Measurements from ENCODE around the gene ATOH7. TPM values are rescaled to one million over a fixed set of nuclear protein-coding genes. Genes with fewer than 3 reads are reported as not detected.
A peak's percentile ranks its signal among the peaks of the same experiment; 100 is the strongest.

ATOH7 gene
- total and polyA plus RNA-seq, 2 of the 4 experiments (the other 2 are of a cell fraction): 0.05 TPM; not detected in 1

- Histone ChIP-seq H4K8ac (ENCODE audit: low read depth in 2 of 2, low read length in 2 of 2) (no peak overlapping the region), H2BK5ac (ENCODE audit: low read depth, low read length, poor library complexity, severe bottlenecking) (peak overlapping the region; percentile 41), H3K4ac (ENCODE audit: low read depth, low read length) (no peak overlapping the region), H2AK9ac (replicated peaks; ENCODE audit: low read depth, low read length, poor library complexity) (no peak overlapping the region), H3K4me1 (ENCODE audit: control insufficient read depth, insufficient read depth, low read length) (peaks cover 3% of the 10 kb centered on the region; the same call in 1 of the 2 replicates), H3K14ac (replicated peaks; ENCODE audit: low read depth, low read length) (no peak overlapping the region), H2BK15ac (ENCODE audit: low read depth, low read length) (no peak overlapping the region), H3K4me3 (ENCODE audit: insufficient read depth, low read depth, low read length) (no peak overlapping the region), H4K20me1 (ENCODE audit: insufficient read depth, low read length) (no peaks in the 10 kb centered on the region), H2BK20ac (ENCODE audit: low read depth, low read length) (no peak overlapping the region), H4K91ac (ENCODE audit: insufficient read depth, low read depth, low read length) (no peak overlapping the region), H3K79me1 (ENCODE audit: low read depth in 1 of 2, low read length in 2 of 2) (no peaks in the 10 kb centered on the region), H3K9ac (ENCODE audit: low read depth, low read length) (no peak overlapping the region), H3K9me1 (ENCODE audit: insufficient read depth, low read length) (no peaks in the 10 kb centered on the region), H3K4me2 (ENCODE audit: low read depth, low read length) (peak overlapping the region; percentile 62), H2AFZ (replicated peaks; ENCODE audit: low read length, poor library complexity) (peak overlapping the region; percentile 78), H3K9me3 (ENCODE audit: control insufficient read depth, insufficient read depth, low read length) (no peaks in the 10 kb centered on the region), H3K27me3 (ENCODE audit: control insufficient read depth, insufficient read depth, low read length) (no peaks in the 10 kb centered on the region), H3K56ac (ENCODE audit: extremely low read depth, insufficient read depth, low read length) (no peak overlapping the region), H3K18ac (ENCODE audit: low read depth, low read length) (peak overlapping the region; percentile 20; the same call in 1 of the 2 replicates), H2AK5ac (ENCODE audit: low read depth, low read length) (no peak overlapping the region), H3K36me3 (ENCODE audit: control insufficient read depth, insufficient read depth, low read length) (no peaks in the 10 kb centered on the region; the same call in 1 of the 2 replicates), H3K27ac (ENCODE audit: insufficient read depth, low read length) (no peak overlapping the region; the same call in 1 of the 2 replicates), H3K23ac (ENCODE audit: low read depth, low read length) (no peak overlapping the region), H2BK120ac (ENCODE audit: low read depth, low read length) (no peak overlapping the region), H4K5ac (ENCODE audit: low read depth, low read length) (no peak overlapping the region)
- POLR2A ChIA-PET (ENCODE audit: unreplicated experiment): no interaction called here
- DNase-seq (peak; percentile 78), ATAC-seq (ENCODE audit: low read depth) (peak; percentile 98)
- CTCF ChIA-PET: interaction anchor here (1.4 to 1.5 kb wide), 3 partner anchors 10 to 121 kb away, joined by 5 to 6 read pairs (median 6); no protein-coding TSS in a partner anchor
- dilution Hi-C loops (cut with HindIII; ENCODE audit: low sequenced_read_pairs, unreplicated experiment) (no loop called here), intact Hi-C loops (cut with micrococcal nuclease) (no loop called here), in situ Hi-C loops (cut with MboI; ENCODE audit: low sequenced_read_pairs) (loop anchor here (10.0 kb wide), 1 partner anchor 118 kb away; no protein-coding TSS in a partner anchor)
- WGBS, 2 experiments (ENCODE audit: extremely low coverage in 2 of 2, insufficient read length in 1 of 2): no CpG with 5 or more reads among the region's 5 CpGs
- TF ChIP-seq MAZ (IDR thresholded peaks at IDR 0.05; ENCODE audit: borderline replicate concordance, low read depth, low read length) (peak; percentile 59; the same call in 1 of the 2 replicates), RFX5 (IDR thresholded peaks at IDR 0.05; ENCODE audit: low read depth, low read length) (no peak), CEBPB (IDR thresholded peaks at IDR 0.05; ENCODE audit: low read depth, low read length) (peak; percentile 33; the same call in 1 of the 2 replicates), SMC3 (IDR thresholded peaks at IDR 0.05; ENCODE audit: low read depth, low read length) (no peak), RCOR1 (IDR thresholded peaks at IDR 0.05; ENCODE audit: insufficient replicate concordance, low read length) (no peak), CTCF (conservative IDR thresholded peaks at IDR 0.05; ENCODE audit: low read depth, low read length) (no peak), ELK1 (IDR thresholded peaks at IDR 0.05; ENCODE audit: borderline replicate concordance, low read depth, low read length) (no peak), NFE2L2 (IDR thresholded peaks at IDR 0.05; ENCODE audit: low read depth, low read length) (no peak)
- BruUV-seq (replicated peaks): no TSS peak
These were observed 29.0 kb downstream of the ATOH7 start for GRCh38 chr10:68202960-68203353.

Data from IMR-90 (cell line).